ENCODE measurements around the gene FN3K. TPM values are rescaled to one million over a fixed set of nuclear protein-coding genes. Genes with fewer than 3 reads are reported as not detected.

The FN3K gene
- total RNA-seq, 2 donors from 2014 or later: 5.1 to 28.3 TPM

DNA sequence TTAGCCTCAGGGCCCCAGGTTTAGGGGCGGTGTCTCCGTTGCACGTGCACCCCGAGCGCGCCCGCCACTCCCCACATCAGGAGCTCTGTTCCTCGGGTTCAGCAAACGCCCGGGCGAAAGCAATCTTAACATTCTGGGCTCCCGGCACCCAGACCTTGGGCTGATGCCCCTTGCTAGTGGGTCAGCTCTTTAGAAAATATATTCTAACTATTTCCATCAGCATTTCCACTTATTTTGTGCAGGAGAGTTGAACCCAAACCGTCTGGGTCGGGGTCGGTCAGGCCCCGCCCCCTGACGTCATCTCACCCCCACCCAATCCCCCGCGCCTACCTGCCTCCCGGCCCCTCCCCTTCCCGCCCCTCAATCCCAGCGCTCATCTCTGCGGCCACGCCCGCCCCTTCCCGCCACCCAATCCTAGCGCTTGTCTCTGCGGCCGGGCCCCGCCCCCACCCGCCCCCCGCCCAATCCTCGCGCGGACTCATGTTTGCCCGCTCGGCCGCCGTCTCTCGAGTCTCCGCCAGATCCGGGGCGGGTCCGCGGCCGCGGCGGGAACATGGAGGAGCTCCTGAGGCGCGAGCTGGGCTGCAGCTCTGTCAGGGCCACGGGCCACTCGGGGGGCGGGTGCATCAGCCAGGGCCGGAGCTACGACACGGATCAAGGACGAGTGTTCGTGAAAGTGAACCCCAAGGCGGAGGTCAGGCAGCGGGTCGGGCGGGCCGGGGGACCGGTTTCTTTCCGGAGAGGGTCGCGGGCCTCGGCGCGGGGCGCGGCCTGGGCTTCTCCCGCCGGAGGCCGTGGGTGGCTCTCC, 19.0 kb upstream of the FN3K start, which contains the start of gene FN3KRP:
TSS of gene FN3KRP (plus strand) at position 504 of the 808 bp plus-strand sequence. CDS start at position 554, 50 bp downstream.
- TF ChIP-seq CTCF (IDR thresholded peaks at IDR 0.05): no peak

GRCh38 chr17:82718986-82719685, 16.3 kb upstream of the FN3K start:
- no peak overlapping the region for H3K27ac ChIP-seq
- H3K27me3 ChIP-seq: no peaks in the 10 kb centered on the region
- H3K4me3 ChIP-seq: no peak overlapping the region
- no peak for DNase-seq (ENCODE audit: low spot score)
- peaks cover 0 to 17% of the 10 kb centered on the region in 2 donors for H3K4me1 ChIP-seq
- peaks cover 30% of the 10 kb centered on the region for H3K36me3 ChIP-seq
- TF ChIP-seq CTCF (IDR thresholded peaks at IDR 0.05): no peak
- H3K9me3 ChIP-seq: no peaks in the 10 kb centered on the region

More for the DNA sequence above, 19.0 kb upstream of the FN3K start, which contains the start of gene FN3KRP:
- Histone ChIP-seq H3K27me3 (no peaks in the 10 kb centered on the region), H3K4me1 (peaks cover 0 to 17% of the 10 kb centered on the region in 2 donors), H3K36me3 (peaks cover 16% of the 10 kb centered on the region), H3K27ac (peak within 1 kb of the TSS; percentile 36 to 75), H3K9me3 (no peaks in the 10 kb centered on the region), H3K4me3 (peak within 1 kb of the TSS; percentile 61 to 95)
- peak; percentile 94 for DNase-seq (ENCODE audit: low spot score)

GRCh38 chr17:82720204-82720603, 15.2 kb upstream of the FN3K start:
- TF ChIP-seq CTCF (IDR thresholded peaks at IDR 0.05): no peak
- H3K36me3 ChIP-seq: peaks cover 30% of the 10 kb centered on the region
- H3K9me3 ChIP-seq: no peaks in the 10 kb centered on the region
- DNase-seq (ENCODE audit: low spot score): no peak
- H3K27me3 ChIP-seq: no peaks in the 10 kb centered on the region
- H3K27ac ChIP-seq: no peak overlapping the region
- H3K4me1 ChIP-seq: peaks cover 0 to 17% of the 10 kb centered on the region in 2 donors
- H3K4me3 ChIP-seq: no peak overlapping the region

- Histone ChIP-seq H3K4me1 (peaks cover 0 to 5% of the 10 kb centered on the region in 2 donors), H3K9me3 (no peaks in the 10 kb centered on the region), H3K4me3 (no peak overlapping the region), H3K36me3 (peaks cover 45% of the 10 kb centered on the region), H3K27ac (no peak overlapping the region), H3K27me3 (no peaks in the 10 kb centered on the region)
- DNase-seq (ENCODE audit: low spot score): no peak
- no peak for TF ChIP-seq CTCF (IDR thresholded peaks at IDR 0.05)
These were observed 12.9 kb upstream of the FN3K start for GRCh38 chr17:82722341-82723013.

GRCh38 chr17:82723169-82723807, 12.1 kb upstream of the FN3K start:
- DNase-seq (ENCODE audit: low spot score): no peak
- no peak overlapping the region for H3K27ac ChIP-seq
- H3K4me1 ChIP-seq: no peaks in the 10 kb centered on the region
- no peaks in the 10 kb centered on the region for H3K9me3 ChIP-seq
- TF ChIP-seq CTCF (IDR thresholded peaks at IDR 0.05): no peak
- H3K36me3 ChIP-seq: peaks cover 52% of the 10 kb centered on the region
- H3K4me3 ChIP-seq: no peak overlapping the region
- no peaks in the 10 kb centered on the region for H3K27me3 ChIP-seq
